HG03196 (cell line): ENCODE measurements around the gene TPRG1L.
A peak's percentile ranks its signal among the peaks of the same experiment; 100 is the strongest.

Source experiments
- ATAC-seq: cut with Tn5 transposase; IDR thresholded peaks from one replicate; pipeline ENCODE4 v1.9.1; 2021; ENCODE audit not compliant: unreplicated experiment

The TPRG1L gene

GRCh38 chr1:3677484-3677883 lies 52.7 kb downstream of the TPRG1L start:
- peak; percentile 5 for ATAC-seq

GRCh38 chr1:3678361-3679097 lies 53.7 kb downstream of the TPRG1L start:
- no peak for ATAC-seq

- ATAC-seq, result no peak
Measured at GRCh38 chr1:3679098-3679555, 54.3 kb downstream of the TPRG1L start.
